Activated CD4-positive, alpha-beta T cell treated with anti-CD3 and anti-CD28 coated beads for 4 hours (primary cell): ENCODE measurements around the gene BCL3.

Experiments
- DNase-seq, 2 donors: peaks; one replicate each; pipeline ENCODE4 v3.0.0-alpha.2; 2020

BCL3 gene

GRCh38 chr19:44796701-44797115, 48.2 kb downstream of the BCL3 start:
- DNase-seq: no peak

- DNase-seq: no peak
Observed at GRCh38 chr19:44799627-44800346, 51.3 kb downstream of the BCL3 start.

- peak; percentile 78 to 81 for DNase-seq
Observed at GRCh38 chr19:44800461-44800860, 52.0 kb downstream of the BCL3 start.

GRCh38 chr19:44803442-44804428, 55.2 kb downstream of the BCL3 start:
- no peak for DNase-seq

- no peak for DNase-seq
Observed at GRCh38 chr19:44806291-44806690, 57.8 kb downstream of the BCL3 start.

- no peak for DNase-seq
Observed at GRCh38 chr19:44807162-44807561, 58.7 kb downstream of the BCL3 start.

- no peak for DNase-seq
Observed at GRCh38 chr19:44807652-44808462, 59.3 kb downstream of the BCL3 start.

- no peak for DNase-seq
Observed at GRCh38 chr19:44808463-44809371, 60.2 kb downstream of the BCL3 start, which contains the start of gene BCAM. TSS of gene BCAM (plus strand) at chr19:44809103. CDS start at chr19:44809125, 22 bp downstream.
